ENCODE results near the gene SUN2.

- TF ChIP-seq CTCF (conservative IDR thresholded peaks at IDR 0.05; ENCODE audit: low read depth, low read length) (no peak), EZH2phosphoT487 (IDR thresholded peaks at IDR 0.05; ENCODE audit: borderline replicate concordance, low read length) (no peak), EZH2 (IDR thresholded peaks at IDR 0.05; ENCODE audit: low read length, unreplicated experiment) (no peak)
Measured at GRCh38 chr22:38750104-38750503, 5.7 kb downstream of the SUN2 start.

Measured in PC-3 (cell line).